Neural cell (in vitro differentiated cells): ENCODE measurements around the gene SLC11A2. TPM values are rescaled to one million over a fixed set of nuclear protein-coding genes. Genes with fewer than 3 reads are reported as not detected.

Experiments
- H2AFZ ChIP-seq: fragments of 200-600, 300-800 bp; sonication (generic), shearing (Covaris generic); 2 replicates; pipeline ENCODE4 v1.6.0; 2014; ENCODE audit warnings: low read depth, mild to moderate bottlenecking, antibody characterized with exemption, low read length, moderate library complexity
- H3F3A ChIP-seq: fragments of 200-600 bp; shearing (Covaris generic); 2 replicates; pipeline ENCODE4 v1.6.1; 2016; ENCODE audit warnings: mild to moderate bottlenecking, moderate library complexity, mixed read lengths, antibody characterized with exemption, low read length; ENCODE audit not compliant: insufficient read depth, poor library complexity, severe bottlenecking
- H3K27ac ChIP-seq: fragments of 200-600, 300-800 bp; sonication (generic), shearing (Covaris generic); 2 replicates; pipeline ENCODE4 v1.5.1; 2014; ENCODE audit warnings: mild to moderate bottlenecking, low read length, moderate library complexity
- H3K27me3 ChIP-seq: fragments of 300-800, 200-600 bp; sonication (generic), shearing (Covaris generic); 2 replicates; pipeline ENCODE4 v1.6.0; 2014; ENCODE audit warnings: mild to moderate bottlenecking, low read depth, low read length, moderate library complexity; ENCODE audit not compliant: insufficient read depth
- H3K36me3 ChIP-seq: fragments of 300-800, 200-600 bp; sonication (generic), shearing (Covaris generic); 2 replicates; pipeline ENCODE4 v1.5.1; 2014; ENCODE audit warnings: mild to moderate bottlenecking, antibody characterized with exemption, low read length, moderate library complexity; ENCODE audit not compliant: insufficient read depth
- H3K4me2 ChIP-seq: fragments of 300-800, 200-600 bp; sonication (generic), shearing (Covaris generic); 2 replicates; pipeline ENCODE4 v1.6.0; 2014; ENCODE audit warnings: mild to moderate bottlenecking, low read length
- H3K4me3 ChIP-seq: fragments of 300-800, 200-600 bp; sonication (generic), shearing (Covaris generic); 2 replicates; pipeline ENCODE4 v1.5.1; 2014; ENCODE audit warnings: mild to moderate bottlenecking, low read length, moderate library complexity
- H3K79me2 ChIP-seq: fragments of 200-600 bp; shearing (Covaris generic); replicated peaks from 2 replicates; pipeline ENCODE4 v1.6.0; 2014; ENCODE audit warnings: mild to moderate bottlenecking, low read length, moderate library complexity; ENCODE audit not compliant: insufficient read depth
- H3K9ac ChIP-seq: fragments of 300-800, 200-600 bp; sonication (generic), shearing (Covaris generic); 2 replicates; pipeline ENCODE4 v1.6.1; 2016; ENCODE audit warnings: mild to moderate bottlenecking, low read length, mixed read lengths
- H3K9me2 ChIP-seq: fragments of 200-600 bp; shearing (Covaris generic); 2 replicates; pipeline ENCODE4 v1.6.1; 2016; ENCODE audit warnings: mild to moderate bottlenecking, low read length, mixed read lengths; ENCODE audit not compliant: insufficient read depth
- H3K9me3 ChIP-seq: fragments of 200-600, 300-800 bp; sonication (generic), shearing (Covaris generic); 2 replicates; pipeline ENCODE4 v1.6.1; 2016; ENCODE audit warnings: mild to moderate bottlenecking, mixed run types, low read length, moderate library complexity, mixed read lengths
- H4K20me1 ChIP-seq: fragments of 200-600 bp; shearing (Covaris generic); 2 replicates; pipeline ENCODE4 v1.6.1; 2016; ENCODE audit warnings: mild to moderate bottlenecking, mixed run types; ENCODE audit not compliant: insufficient read depth
- CTCF ChIP-seq: fragments of 450-650 bp; IDR thresholded peaks from 2 replicates; pipeline ENCODE4 v1.5.1; 2014; ENCODE audit warnings: antibody characterized with exemption, mild to moderate bottlenecking, moderate library complexity; ENCODE audit not compliant: poor library complexity, severe bottlenecking
- EP300 ChIP-seq: fragments of 450-650 bp; conservative IDR thresholded peaks from 2 replicates; pipeline ENCODE4 v1.6.1; 2014; ENCODE audit warnings: antibody characterized with exemption, mild to moderate bottlenecking, moderate library complexity; ENCODE audit not compliant: poor library complexity, severe bottlenecking
- EZH2 ChIP-seq: fragments of 200-600, 300-800 bp; shearing (Covaris generic), sonication (generic); IDR thresholded peaks from 2 replicates; pipeline ENCODE4 v1.6.1; 2014; ENCODE audit warnings: antibody characterized with exemption, low read length, borderline replicate concordance, mild to moderate bottlenecking; ENCODE audit not compliant: insufficient read depth, poor library complexity, severe bottlenecking
- MXI1 ChIP-seq: fragments of 450-650 bp; conservative IDR thresholded peaks from 2 replicates; pipeline ENCODE4 v1.6.1; 2014; ENCODE audit warnings: antibody characterized with exemption, mild to moderate bottlenecking; ENCODE audit not compliant: poor library complexity, severe bottlenecking
- POLR2AphosphoS5 ChIP-seq: IDR thresholded peaks from 2 replicates; pipeline ENCODE4 v1.6.1; 2012
- RAD21 ChIP-seq: fragments of 450-650 bp; conservative IDR thresholded peaks from 2 replicates; pipeline ENCODE4 v1.6.1; 2014; ENCODE audit warnings: antibody characterized with exemption, mild to moderate bottlenecking, moderate library complexity
- REST ChIP-seq: IDR thresholded peaks from 2 replicates; pipeline ENCODE4 v1.6.1; 2012; ENCODE audit warnings: borderline replicate concordance
- SMC3 ChIP-seq: fragments of 450-650 bp; conservative IDR thresholded peaks from 2 replicates; pipeline ENCODE4 v1.6.1; 2014; ENCODE audit warnings: antibody characterized with exemption, mild to moderate bottlenecking, moderate library complexity; ENCODE audit not compliant: poor library complexity
- TAF1 ChIP-seq: IDR thresholded peaks from 2 replicates; pipeline ENCODE4 v1.6.1; 2012; ENCODE audit warnings: low read depth
- polyA plus RNA-seq: library from polyadenylated mRNA; depleted of rRNA; stranded (reverse); fragments of >200 nt; gene quantifications from 2 replicates; pipeline ENCODE4 v1.2.3, GENCODE V29; 2014

The SLC11A2 gene
- polyA plus RNA-seq, 1 donor from 2014 or later: 62.3 TPM

- TF ChIP-seq MXI1 (no peak), CTCF (no peak), POLR2AphosphoS5 (no peak), REST (no peak), EP300 (no peak), EZH2 (no peak), SMC3 (no peak), RAD21 (no peak), TAF1 (no peak)
- Histone ChIP-seq H3K36me3 (no peaks in the 10 kb centered on the region), H3K4me2 (no peak overlapping the region), H3F3A (no peaks in the 10 kb centered on the region), H3K9me2 (no peaks in the 10 kb centered on the region), H3K79me2 (no peaks in the 10 kb centered on the region), H3K4me3 (no peak overlapping the region), H3K9ac (no peak overlapping the region), H2AFZ (no peak overlapping the region), H3K27ac (no peak overlapping the region), H3K27me3 (no peaks in the 10 kb centered on the region), H3K9me3 (no peaks in the 10 kb centered on the region), H4K20me1 (no peaks in the 10 kb centered on the region)
Measured at GRCh38 chr12:51033457-51034089, 7.4 kb upstream of the SLC11A2 start.

GRCh38 chr12:51033048-51033447 is 6.9 kb upstream of the SLC11A2 start:
- Histone ChIP-seq H3K9ac (no peak overlapping the region), H3F3A (no peaks in the 10 kb centered on the region), H3K9me3 (no peaks in the 10 kb centered on the region), H3K79me2 (no peaks in the 10 kb centered on the region), H3K9me2 (no peaks in the 10 kb centered on the region), H3K36me3 (no peaks in the 10 kb centered on the region), H3K27me3 (no peaks in the 10 kb centered on the region), H3K4me3 (no peak overlapping the region), H2AFZ (no peak overlapping the region), H3K4me2 (no peak overlapping the region), H4K20me1 (no peaks in the 10 kb centered on the region), H3K27ac (no peak overlapping the region)
- no peak for TF ChIP-seq EZH2
- no peak for TF ChIP-seq REST
- TF ChIP-seq TAF1: no peak
- no peak for TF ChIP-seq MXI1
